Aorta (tissue), 5 donors: ENCODE data around the gene PITPNM1. TPM values are rescaled to one million over a fixed set of nuclear protein-coding genes. Genes with fewer than 3 reads are reported as not detected.
"Not testable (repeated sequence)": the region's sequence is repeated elsewhere in the genome, so short reads cannot be mapped to it uniquely, and the experiment has no call there.

Experiments used
- ATAC-seq: fragments of 200-7000 bp; cut with Tn5 transposase; one replicate; pipeline ENCODE4 v1.9.1; 2022; ENCODE audit warnings: moderate library complexity; ENCODE audit not compliant: low FRiP score
- DNase-seq, 2 donors: peaks; one replicate each; pipeline ENCODE4 v3.0.0-alpha.2; 2020
- H3K27ac ChIP-seq, 2 donors: one replicate each; pipeline ENCODE4 v1.5.1; 2013; ENCODE audit warnings: low read length in 2 of 2, mild to moderate bottlenecking in 2 of 2, moderate library complexity in 2 of 2, control low read depth in 1 of 2, inconsistent platforms in 1 of 2, low read depth in 1 of 2
- H3K27me3 ChIP-seq, 2 donors: one replicate each; pipeline ENCODE4 v1.6.1; 2013; ENCODE audit warnings: control low read depth in 1 of 2, low read length in 1 of 2, mild to moderate bottlenecking in 1 of 2, moderate library complexity in 1 of 2; ENCODE audit not compliant: insufficient read depth in 2 of 2, control insufficient read depth in 1 of 2
- H3K36me3 ChIP-seq, 2 donors: one replicate each; pipeline ENCODE4 v1.6.1; 2013; ENCODE audit warnings: control low read depth in 1 of 2, low read length in 1 of 2, mild to moderate bottlenecking in 1 of 2; ENCODE audit not compliant: insufficient read depth in 2 of 2, control insufficient read depth in 1 of 2
- H3K4me1 ChIP-seq, 2 donors: one replicate each; pipeline ENCODE4 v1.6.1; 2013; ENCODE audit warnings: low read length in 2 of 2, control low read depth in 1 of 2, mild to moderate bottlenecking in 1 of 2, moderate library complexity in 1 of 2; ENCODE audit not compliant: insufficient read depth in 2 of 2, control insufficient read depth in 1 of 2
- H3K4me3 ChIP-seq, 2 donors: one replicate each; pipeline ENCODE4 v1.5.1; 2013; ENCODE audit warnings: low read length in 2 of 2, control low read depth in 1 of 2, mild to moderate bottlenecking in 1 of 2
- H3K9me3 ChIP-seq: one replicate; pipeline ENCODE4 v1.6.1; 2013; ENCODE audit warnings: mild to moderate bottlenecking, low read length; ENCODE audit not compliant: control insufficient read depth
- WGBS, 2 donors: extraction: QIAGEN DNeasy Blood & Tissue Kit; methylation state at CpG; one replicate each; pipeline ENCODE4 v1.1.7; 2013; 5-methylcytosine and 5-hydroxymethylcytosine counted together
- intact Hi-C, 2 donors: fragments of 100-400 bp; cut with DNase I; formaldehyde crosslinking; loops; one replicate each; pipeline versions ENCODE4 v1.14.2 to v1.15.0; 2022
- polyA plus RNA-seq, 2 donors: library from polyadenylated mRNA; stranded (reverse); fragments of 200-250 nt; gene quantifications; one replicate each; pipeline ENCODE4 v1.2.3, GENCODE V29; 2013
- total RNA-seq, 2 donors: library from RNA; stranded (reverse); fragmentation: NEBNext Ultra II Directional; extraction: Animal tissue kit (Norgen Biotek cat#: 25700); gene quantifications; one replicate each; pipeline ENCODE4 v1.2.1, GENCODE V29; 2021
- donor health status: healthy with polysubstance abuse.
- donor health status: Bipolar disorder and iron deficiency.
- donor health status: DM: no; HTN: no; CAD: no.
- donor health status: DM: no; HTN: no; CAD: no.
- donor health status: DM: yes; HTN: yes; CAD: no.

Gene PITPNM1
- total and polyA plus RNA-seq, 4 donors, result 11.8 to 48.8 (median 31.5) TPM

DNA sequence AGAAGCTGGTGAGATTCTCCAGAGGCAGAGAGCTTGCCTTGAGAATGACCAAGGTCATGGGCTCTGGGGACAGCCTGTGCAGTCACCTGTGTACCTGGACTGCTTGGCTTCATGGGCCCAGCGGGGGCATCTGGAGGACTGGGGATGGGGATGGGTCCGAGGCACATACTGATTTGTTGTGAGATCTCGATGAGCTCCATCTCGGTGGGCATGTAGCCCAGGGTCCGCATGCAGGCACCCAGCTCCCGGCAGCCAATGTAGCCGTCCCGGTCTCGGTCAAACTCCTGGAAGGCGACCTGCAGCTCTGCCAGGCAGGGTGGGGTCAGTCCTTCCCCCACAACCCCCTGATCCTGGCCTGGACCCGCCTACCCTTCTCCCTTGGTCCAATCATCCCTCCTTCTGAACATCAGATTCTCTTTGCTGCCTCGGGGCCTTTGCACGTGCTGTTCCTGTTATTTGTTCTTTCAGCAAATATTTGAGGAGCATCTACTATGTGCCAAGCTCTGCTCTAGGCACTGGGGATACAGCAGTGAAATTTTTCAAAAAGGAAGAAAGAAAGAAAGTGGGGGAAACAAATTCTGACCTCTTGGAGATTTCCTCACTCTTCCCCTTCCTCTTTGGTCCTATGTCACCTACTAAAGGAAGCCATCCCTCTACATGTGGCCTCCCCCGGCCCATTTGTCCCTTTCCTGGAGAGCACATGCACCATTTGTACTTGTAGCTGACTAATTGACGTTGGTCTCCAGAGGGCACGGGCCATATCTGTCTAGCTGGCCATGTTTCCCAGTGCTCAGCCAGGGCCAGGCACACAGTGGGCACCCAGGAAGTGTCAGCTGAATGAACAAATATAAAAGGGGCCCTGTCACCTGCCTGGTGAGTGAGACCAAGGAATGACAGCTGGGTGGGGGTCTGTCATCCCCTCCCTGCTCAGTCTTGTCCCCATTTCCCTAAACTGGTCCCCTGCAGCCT is 16.0 kb upstream of the PITPNM1 start:
- no peak overlapping the region for H3K4me3 ChIP-seq
- no peaks in the 10 kb centered on the region for H3K36me3 ChIP-seq
- H3K27me3 ChIP-seq, result no peaks in the 10 kb centered on the region
- H3K4me1 ChIP-seq, result no peaks in the 10 kb centered on the region
- 86% methylated on average over 16 of the region's 16 CpGs for WGBS, 2 donors
- no peak for DNase-seq
- ATAC-seq, result no peak
- intact Hi-C loops, result no loop called here
- H3K27ac ChIP-seq, result no peak overlapping the region
- H3K9me3 ChIP-seq, result no peaks in the 10 kb centered on the region

DNA sequence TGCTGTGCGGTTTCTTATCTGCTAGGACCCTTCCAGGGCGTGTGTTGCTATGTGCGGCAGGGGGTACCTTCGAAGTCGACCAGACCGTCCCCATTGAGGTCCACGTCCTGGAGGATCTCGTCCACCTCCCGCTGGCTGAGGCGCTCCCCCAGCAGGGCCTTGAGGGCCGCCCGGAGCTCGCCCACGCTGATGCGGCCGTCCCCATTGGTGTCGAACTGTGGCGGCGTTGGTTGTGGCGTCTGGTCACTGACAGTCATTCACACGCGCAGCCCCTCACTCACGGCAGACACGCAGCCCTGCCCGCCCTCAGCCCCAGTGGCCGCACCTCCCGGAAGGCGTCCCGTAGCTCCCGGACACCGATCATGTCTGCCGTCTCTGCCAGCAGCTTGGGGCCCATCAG is 14.6 kb upstream of the PITPNM1 start:
- H3K36me3 ChIP-seq, result no peaks in the 10 kb centered on the region
- no peak overlapping the region for H3K27ac ChIP-seq
- ATAC-seq (no peak), DNase-seq (no peak)
- H3K4me3 ChIP-seq, result no peak overlapping the region
- H3K9me3 ChIP-seq, result no peaks in the 10 kb centered on the region
- 89 to 90% methylated on average over 31 to 32 of the region's 32 CpGs for WGBS, 2 donors
- no peaks in the 10 kb centered on the region for H3K4me1 ChIP-seq
- intact Hi-C loops, result no loop called here
- no peaks in the 10 kb centered on the region for H3K27me3 ChIP-seq

DNA sequence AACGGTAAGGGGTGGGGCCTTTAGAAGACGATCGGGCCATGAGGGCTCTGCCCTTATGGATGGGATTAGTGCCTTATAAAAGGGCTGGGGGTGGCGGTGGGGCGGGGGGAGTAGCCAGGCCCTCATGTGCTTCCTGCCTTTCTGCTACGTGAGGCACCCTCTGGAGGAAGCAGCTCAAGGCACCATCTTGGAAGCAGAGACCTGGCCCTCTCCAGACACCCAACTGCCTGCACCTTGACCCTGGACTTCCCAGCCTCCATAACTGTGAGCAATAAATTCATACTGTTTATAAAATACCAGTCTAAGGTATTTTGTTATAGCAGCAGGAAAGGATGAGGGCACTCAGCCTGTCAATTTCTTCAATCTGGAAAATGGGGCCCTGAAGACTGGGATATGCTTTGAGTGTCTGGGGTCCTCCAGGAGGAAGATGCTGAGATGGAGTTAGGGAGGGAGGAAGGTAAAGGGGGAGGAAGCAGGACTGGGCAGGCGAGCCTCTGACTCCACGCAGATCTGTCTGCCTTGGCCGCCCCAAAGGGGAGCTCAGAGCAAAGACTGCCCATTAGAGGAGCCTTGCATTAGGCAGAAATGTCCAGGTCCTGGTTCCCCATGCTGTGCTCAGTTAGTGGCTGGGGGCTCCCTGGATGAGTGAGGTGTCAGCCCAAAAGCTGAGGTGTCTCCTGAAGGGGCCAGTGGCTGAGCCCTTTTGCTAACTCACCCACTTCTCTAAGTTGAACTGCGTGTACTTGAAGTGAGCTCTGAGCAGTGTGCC is 12.8 kb upstream of the PITPNM1 start:
- no peaks in the 10 kb centered on the region for H3K9me3 ChIP-seq
- no peaks in the 10 kb centered on the region for H3K36me3 ChIP-seq
- H3K27ac ChIP-seq, result no peak overlapping the region
- 80 to 84% methylated on average over 10 of the region's 10 CpGs for WGBS, 2 donors
- no peak for ATAC-seq
- no peak for DNase-seq
- H3K4me1 ChIP-seq, result no peaks in the 10 kb centered on the region
- intact Hi-C loops, result no loop called here
- no peaks in the 10 kb centered on the region for H3K27me3 ChIP-seq
- no peak overlapping the region for H3K4me3 ChIP-seq

DNA sequence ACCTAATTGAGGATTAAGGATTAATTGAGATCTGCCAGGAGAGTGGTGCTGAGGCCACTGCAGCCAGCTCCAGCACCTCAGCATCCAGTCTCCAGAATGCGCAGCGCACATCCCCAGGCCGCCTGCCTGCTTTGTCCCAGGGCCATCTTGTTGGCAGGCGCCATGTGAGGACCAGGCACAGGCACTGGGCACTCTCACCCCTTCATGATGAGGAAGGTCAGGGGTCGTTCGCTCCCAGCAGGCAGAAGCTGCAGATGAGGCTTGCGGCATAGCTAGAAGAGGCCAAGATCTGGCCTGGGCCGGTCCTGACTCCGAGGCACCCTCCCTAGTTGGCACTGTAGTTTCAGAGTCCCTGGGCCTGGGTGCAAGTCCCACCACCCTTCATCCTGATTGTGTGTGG is 11.6 kb upstream of the PITPNM1 start:
- Histone ChIP-seq H3K27ac (no peak overlapping the region), H3K9me3 (no peaks in the 10 kb centered on the region), H3K36me3 (no peaks in the 10 kb centered on the region), H3K4me3 (no peak overlapping the region), H3K4me1 (no peaks in the 10 kb centered on the region), H3K27me3 (no peaks in the 10 kb centered on the region)
- ATAC-seq, result no peak
- intact Hi-C loops, result no loop called here
- DNase-seq, result no peak
- WGBS, 2 donors, result 95% methylated on average over 9 of the region's 9 CpGs

DNA sequence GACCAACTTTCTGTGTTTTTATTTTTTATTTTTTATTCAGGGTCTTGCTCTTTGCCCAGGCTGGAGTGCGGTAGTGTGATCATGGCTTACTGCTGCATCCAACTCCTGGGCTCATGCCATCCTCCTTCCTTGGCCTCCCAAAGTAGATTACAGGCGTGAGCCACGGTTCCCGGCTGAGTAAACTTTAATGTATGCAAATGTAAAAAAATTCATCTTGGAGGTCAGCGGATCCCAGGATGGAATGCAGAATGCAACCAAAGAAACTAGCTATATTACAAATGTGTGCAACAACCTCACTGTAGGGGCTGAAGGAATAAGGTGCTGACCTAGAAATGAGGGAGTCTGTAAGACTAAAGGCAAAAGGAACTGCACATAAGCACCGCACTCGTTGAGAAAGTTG is 9.0 kb upstream of the PITPNM1 start:
- Histone ChIP-seq H3K36me3 (no peaks in the 10 kb centered on the region), H3K27ac (no peak overlapping the region), H3K4me3 (no peak overlapping the region), H3K9me3 (no peaks in the 10 kb centered on the region), H3K4me1 (no peaks in the 10 kb centered on the region), H3K27me3 (no peaks in the 10 kb centered on the region)
- intact Hi-C loops, result no loop called here
- ATAC-seq (no peak), DNase-seq (no peak)
- WGBS, 2 donors, result 48 to 50% methylated on average over 7 of the region's 7 CpGs

DNA sequence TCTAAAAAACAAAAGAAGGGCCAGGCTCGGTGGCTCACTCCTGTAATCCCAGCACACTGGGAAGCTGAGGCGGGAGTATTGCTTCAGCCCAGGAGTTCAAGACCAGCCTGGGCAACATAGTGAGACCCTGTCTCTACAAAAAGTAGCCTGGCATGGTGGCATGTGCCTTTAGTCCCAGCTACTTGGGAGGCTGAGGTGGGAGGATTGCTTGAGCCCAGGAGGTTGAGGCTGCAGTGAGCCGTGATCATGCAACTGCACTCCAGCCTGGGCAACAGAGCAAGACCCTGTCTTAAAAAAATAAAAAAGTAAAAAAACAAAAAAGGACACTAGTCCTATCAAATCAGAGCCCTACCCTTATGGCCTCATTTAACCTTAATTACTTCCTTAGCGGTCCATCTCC is 6.4 kb upstream of the PITPNM1 start:
- ATAC-seq, H3K4me1 ChIP-seq, H3K27ac ChIP-seq, H3K27me3 ChIP-seq, H3K36me3 ChIP-seq, H3K9me3 ChIP-seq, DNase-seq, intact Hi-C loops, H3K4me3 ChIP-seq: not testable (repeated sequence)
- WGBS, 2 donors, result 82 to 85% methylated on average over 4 of the region's 4 CpGs

DNA sequence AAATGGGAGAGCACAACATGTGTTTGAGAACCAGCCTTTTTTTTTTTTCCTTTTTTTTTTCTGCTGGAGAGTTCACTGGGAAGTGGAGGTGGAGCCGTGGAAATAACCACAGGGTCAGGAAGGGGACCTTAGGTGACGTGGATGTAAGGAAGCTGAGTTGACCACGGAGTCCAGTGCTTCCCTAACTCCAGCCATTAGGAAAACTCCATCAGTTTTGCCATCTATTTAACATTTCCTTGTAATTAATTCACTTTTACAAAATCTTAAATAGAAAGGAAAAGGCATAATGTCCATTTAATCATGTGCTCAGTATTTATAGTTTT is 4.8 kb upstream of the PITPNM1 start:
- DNase-seq (no peak), ATAC-seq (no peak)
- no peak overlapping the region for H3K4me3 ChIP-seq
- 64 to 67% methylated on average over 3 of the region's 3 CpGs for WGBS, 2 donors
- no peak overlapping the region for H3K27ac ChIP-seq
- intact Hi-C loops, result no loop called here
- H3K36me3 ChIP-seq, result no peaks in the 10 kb centered on the region
- H3K4me1 ChIP-seq, result no peaks in the 10 kb centered on the region
- H3K27me3 ChIP-seq, result no peaks in the 10 kb centered on the region
- no peaks in the 10 kb centered on the region for H3K9me3 ChIP-seq

DNA sequence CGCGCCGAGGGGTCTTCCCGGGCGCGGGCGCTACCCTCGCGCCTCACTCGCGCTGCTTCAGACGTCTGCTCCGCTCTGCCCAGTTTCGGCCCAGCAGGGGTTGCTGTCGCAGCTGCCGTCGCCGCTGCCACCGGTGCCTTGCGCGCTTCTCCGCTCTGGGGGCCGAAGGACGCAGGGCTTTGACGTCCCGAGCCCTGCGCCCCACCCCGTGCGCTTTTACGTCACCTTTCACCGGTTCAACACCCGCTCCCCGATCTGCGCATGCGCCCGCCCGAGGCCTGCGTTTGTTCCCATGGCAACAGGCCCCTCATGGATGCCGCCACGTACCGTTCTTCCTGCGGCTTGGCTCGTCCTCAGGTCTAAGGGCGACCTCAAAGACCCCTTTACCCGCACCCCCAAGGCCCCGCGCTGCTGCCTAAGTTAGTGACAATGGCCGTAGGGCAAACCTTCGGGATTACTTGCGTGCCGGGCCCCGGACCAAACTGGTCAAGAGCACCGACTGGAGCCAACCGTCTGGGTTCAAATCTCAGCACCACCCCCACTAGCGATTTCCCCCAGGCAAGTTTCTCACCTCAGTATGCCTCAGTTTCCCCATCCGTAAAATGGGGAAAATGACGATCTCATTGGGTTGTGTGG is 3.4 kb upstream of the PITPNM1 start:
- Histone ChIP-seq H3K4me1 (no peaks in the 10 kb centered on the region), H3K9me3 (no peaks in the 10 kb centered on the region), H3K36me3 (no peaks in the 10 kb centered on the region), H3K4me3 (peak overlapping the region; percentile 59 to 62), H3K27ac (peak overlapping the region; percentile 65 to 96), H3K27me3 (no peaks in the 10 kb centered on the region)
- intact Hi-C loops, result loop anchor here (5.0 to 10.0 kb wide), 6 partner anchors 41 to 156 kb away; partner anchors contain the start of genes GSTP1 (in 1 of the 2), POLD4 (in 1 of the 2), RAD9A (in 1 of the 2) and TMEM134 (in 1 of the 2)
- 0 to 1% methylated on average over 46 to 57 of the region's 57 CpGs for WGBS, 2 donors
- DNase-seq, result peak; percentile 99 to 100
- ATAC-seq, result peak; percentile 82
